Kidney tubule cell (primary cell): ENCODE data around the gene GRID1.
"Not testable (repeated sequence)": the region's sequence is repeated elsewhere in the genome, so short reads cannot be mapped to it uniquely, and the experiment has no call there.

Source experiments
- DNase-seq: peaks from one replicate; pipeline ENCODE4 v3.0.0-alpha.2; 2018; ENCODE audit warnings: low spot score

Gene GRID1

GRCh38 chr10:86188796-86189558 lies 177.6 kb downstream of the GRID1 start:
- DNase-seq = no peak

- no peak for DNase-seq
Measured at GRCh38 chr10:86188326-86188725, 178.3 kb downstream of the GRID1 start.

- no peak for DNase-seq
Measured at GRCh38 chr10:86187499-86188239, 178.9 kb downstream of the GRID1 start.

GRCh38 chr10:86186633-86187032 lies 180.0 kb downstream of the GRID1 start:
- DNase-seq = no peak

DNA sequence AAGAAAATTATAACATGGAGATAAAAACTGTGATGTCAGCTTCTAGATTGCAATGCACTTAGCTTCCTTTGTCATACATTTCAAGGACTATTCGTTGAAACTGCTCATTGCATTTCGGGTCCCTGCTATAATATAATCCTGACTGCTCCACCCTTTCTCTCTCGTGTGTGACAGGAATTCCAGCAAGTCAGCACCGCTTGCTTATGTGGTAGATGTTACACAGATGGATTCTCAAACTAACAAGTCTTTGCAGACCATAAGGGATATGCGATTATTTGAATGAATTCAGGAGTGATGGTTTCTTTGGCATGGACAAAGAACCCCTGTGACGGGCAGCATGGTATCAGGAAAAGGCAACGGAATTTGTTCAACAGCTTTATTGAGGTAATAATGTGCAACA lies 184.0 kb downstream of the GRID1 start:
- DNase-seq = no peak

GRCh38 chr10:86182150-86182549 lies 184.4 kb downstream of the GRID1 start:
- DNase-seq = no peak

DNA sequence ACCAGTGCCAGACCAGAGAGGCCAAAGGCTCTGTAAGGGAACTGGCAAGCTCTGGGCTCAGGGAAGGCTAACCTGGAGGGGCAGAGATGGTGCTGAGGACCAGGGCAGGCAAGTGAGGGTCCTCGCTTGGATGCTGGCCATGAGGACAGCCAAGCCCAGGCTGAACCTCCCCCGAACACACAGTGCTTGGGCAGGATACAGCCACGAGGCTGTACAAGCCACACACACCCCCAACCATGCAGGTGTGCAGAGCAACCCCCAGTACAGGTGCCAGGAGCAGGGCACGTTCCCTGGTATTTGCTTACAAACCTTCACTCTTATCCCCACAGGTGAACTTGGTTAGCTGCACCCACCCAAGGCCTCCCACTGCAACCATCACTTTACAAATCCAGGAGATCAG lies 185.7 kb downstream of the GRID1 start:
- DNase-seq = no peak

DNA sequence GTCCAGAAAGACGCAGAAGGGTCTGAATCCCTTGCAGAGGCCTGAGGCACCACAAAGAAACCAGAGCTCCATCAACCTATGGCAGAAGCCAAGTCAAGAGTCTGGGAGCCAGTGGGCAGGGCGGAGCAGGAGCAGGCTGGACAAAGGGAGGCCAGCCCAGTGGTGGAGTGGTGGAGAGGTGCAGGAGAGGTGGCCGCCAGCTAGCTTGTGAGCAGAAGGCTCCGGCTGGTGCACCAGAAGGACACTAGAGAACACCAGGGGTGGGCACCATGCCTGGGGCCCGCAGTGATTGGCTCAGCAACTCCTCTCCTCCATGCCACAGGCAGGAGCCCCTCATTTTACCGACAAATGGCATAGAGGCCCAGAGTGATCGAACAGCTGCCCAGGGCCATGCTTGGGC lies 186.6 kb downstream of the GRID1 start:
- no peak for DNase-seq

- DNase-seq = no peak
Measured at GRCh38 chr10:86179153-86179524, 187.5 kb downstream of the GRID1 start.

DNA sequence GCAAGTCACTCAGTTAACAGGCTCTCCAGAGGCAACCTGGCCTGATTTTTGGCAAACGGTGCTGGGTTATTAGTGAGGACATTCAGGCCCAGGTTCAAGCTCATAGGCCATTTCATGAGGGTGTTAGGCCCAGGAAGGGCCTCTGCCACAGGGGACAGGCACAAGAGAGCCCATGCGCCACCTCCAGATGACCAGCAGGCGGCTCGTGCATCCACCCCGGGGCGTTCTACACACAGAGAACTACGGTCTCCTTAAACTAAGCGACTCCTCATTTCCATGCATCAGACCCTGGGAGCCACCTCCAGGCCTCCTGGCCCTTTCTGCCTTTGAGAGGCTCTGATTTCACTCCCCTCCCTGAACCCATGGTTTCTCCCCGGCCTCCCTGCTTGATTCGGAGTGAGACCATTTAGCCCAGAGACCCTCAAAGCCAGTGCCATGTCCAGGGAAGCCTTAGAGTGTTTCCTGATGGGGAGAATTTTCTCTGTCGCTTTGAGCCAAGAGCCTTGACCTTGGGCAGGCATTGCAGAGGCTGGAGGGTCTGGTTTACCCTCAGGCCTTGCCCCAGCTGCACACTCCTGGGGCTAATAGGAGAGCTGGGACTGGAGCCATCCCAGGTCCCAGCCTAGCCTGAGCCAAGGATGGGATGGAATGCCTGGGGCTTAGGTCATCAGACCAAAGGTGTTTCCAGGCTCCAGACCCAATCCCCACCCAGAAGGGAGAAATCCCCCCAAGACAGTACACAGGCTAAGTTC lies 188.0 kb downstream of the GRID1 start:
- DNase-seq = peak; percentile 20

GRCh38 chr10:86177537-86178155 lies 188.9 kb downstream of the GRID1 start:
- no peak for DNase-seq

GRCh38 chr10:86176850-86177536 lies 189.6 kb downstream of the GRID1 start:
- no peak for DNase-seq

DNA sequence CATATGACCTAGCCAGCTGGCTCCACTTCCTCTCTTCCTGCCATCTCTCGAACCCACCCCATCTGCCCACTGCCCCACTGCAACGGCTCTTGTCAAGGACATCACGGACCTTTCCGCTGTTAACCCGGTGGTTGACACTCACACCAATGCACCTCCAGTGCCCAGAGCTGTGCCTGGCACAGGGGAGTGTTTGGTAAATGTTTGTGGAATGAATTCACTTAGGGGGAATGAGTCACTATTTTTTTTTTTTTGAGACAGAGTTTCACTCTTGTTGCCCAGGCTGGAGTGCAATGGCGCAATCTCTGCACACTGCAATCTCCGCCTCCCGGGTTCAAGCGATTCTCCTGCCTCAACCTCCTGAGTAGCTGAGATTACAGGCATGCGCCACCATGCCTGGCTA lies 191.1 kb downstream of the GRID1 start:
- DNase-seq = not testable (repeated sequence)

GRCh38 chr10:86172301-86172700 lies 194.3 kb downstream of the GRID1 start:
- no peak for DNase-seq

DNA sequence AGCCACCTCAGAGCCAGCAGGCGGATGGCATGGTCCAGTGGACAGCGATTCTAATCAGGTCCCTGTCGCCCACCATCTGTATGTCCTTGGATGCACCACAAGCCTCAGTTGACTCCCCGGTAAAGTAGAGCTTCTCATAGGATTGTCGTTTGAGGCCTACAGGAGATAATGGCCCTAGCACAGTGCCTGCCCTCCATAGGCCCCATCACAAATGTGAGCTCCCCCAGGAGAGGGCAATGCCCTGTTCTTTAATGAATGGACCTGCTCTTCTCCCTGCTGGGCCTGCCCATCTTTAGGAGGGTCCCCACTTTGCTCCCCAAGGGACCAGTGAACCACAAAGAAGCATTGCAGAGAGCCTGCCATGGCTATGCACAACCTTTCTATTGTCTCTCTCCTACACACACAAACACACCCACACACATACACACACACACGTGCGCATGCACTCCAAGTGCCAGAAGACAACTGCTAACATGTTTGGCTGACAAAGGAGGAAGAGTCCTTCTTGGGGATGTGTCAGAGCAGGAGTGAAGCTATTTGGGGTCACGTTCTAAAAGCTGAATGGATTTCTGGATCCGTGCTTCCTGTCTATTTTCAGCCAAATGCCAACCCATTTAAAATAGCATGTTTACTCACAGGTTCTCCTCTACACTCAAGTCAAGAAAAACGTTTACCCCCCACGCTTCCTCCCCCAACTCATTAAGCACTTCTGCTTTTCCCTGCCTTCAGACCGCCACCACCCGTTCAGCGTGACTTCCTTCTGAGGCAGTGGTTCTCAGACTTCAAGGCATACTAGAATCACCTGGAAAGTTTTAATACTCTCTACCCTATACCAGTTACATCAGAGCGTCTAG lies 196.1 kb downstream of the GRID1 start:
- no peak for DNase-seq

DNA sequence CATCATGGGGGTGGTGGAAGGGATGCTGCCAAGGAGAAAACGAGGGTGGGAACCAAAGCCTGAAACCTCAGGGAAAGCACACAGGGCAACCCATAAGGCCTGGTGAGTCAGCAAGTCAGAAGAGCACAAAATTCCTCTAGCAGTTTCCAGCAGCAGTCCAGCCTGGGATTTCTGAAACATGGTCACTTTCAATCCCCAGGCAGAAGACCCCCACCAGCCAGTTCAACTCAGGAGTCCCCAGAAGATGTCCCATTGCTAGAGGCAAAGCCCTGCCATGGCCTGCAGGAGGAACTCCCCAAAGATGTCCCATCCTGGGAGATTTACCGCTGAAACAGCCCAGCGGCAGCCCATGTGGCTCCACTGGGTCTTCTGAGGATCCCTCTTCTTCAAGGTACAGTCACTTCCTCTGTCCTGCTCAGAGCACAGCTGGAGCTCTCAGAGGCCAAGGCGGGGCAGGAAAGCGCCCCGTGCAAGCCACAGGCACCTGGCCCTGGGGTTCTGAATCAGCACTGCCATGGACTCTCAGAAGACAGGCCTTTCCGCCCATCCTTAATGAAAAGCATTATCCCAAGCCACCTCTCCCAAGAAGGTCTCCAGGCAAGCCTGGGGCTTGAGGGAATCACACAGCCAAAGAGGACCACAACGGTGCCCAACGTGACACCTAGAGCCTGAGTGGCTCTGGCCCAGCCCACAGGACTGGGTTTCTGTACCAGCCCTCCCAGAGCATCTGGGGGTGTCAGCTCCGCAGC lies 196.9 kb downstream of the GRID1 start:
- no peak for DNase-seq

- no peak for DNase-seq
Measured at GRCh38 chr10:86169066-86169465, 197.5 kb downstream of the GRID1 start.

DNA sequence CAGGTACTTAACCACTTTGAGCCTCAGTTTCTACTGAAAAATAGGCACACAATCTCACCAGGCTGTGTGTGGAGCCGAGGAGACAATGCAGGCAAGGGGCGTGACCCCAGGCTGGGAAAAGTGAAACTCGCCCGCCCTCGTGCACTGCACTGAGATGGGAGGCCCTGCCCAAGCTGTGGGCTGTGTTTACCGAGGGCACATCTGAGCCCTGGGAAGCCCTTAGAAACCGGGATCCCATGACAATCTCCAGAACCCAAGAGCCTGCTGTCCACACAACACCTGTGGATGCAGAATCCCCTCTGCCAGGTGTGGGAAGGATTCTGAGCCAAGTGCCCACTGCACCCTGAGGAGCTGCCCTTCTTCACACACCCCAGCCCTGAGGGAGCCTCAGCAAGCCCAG lies 198.3 kb downstream of the GRID1 start:
- no peak for DNase-seq

DNA sequence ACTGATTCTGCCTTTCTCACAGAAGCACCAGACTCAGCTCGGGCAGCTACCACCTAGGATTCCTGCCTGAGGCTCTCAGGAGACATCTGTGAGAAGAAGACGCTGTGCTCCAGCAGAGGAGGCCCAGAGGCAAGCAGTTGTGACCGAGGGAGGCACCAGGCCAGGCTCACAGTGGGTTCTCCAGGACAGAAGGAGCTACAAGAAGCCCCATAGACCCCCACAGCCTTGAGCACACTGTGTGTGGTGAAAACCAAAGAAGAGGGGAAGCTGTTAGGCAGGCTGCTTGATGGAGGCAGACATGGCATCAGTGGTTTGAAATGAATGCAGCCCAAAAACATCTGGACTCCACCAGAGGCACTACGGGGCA lies 198.8 kb downstream of the GRID1 start:
- no peak for DNase-seq

DNA sequence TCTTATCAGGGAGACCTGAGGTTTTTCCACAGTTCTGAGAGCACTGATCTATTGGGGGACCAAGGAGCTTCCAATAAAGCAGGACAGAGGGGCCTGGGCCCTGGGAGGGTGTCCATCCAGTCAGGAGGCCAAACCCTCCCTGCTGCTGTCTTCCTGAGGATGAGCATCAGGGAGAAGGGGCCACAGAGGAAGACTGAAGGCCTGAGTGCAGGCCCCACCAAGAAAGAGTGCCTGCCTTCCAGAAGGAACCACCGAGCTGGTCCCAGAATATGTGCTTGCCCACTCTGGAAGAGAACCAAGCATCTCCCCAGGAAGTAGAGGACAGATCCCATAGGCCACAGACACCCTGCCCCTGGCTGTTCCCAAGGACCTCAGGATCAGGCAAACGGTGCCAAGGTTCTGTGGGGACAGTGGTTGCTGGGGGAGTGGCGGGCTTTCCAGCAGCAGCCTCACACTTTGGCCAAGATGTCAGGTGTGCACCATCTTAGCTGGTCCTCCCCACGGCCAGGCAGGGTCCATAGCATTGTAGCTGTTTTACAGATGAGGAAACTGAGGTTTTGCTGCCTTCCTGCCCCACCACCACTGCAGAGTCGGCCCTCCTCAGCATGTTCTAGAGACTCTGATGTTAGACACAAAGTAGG lies 199.4 kb downstream of the GRID1 start:
- DNase-seq = no peak
